K562 (cell line): Measurements from ENCODE around the gene EME1.

Source experiments
- CHD2 ChIP-seq: IDR thresholded peaks from 2 replicates; pipeline ENCODE4 v1.6.1; 2011; ENCODE audit warnings: low read depth, low read length
- NR2C1 ChIP-seq, 2 experiments: fragments of 450-650 bp; IDR thresholded peaks; 2 replicates each; pipeline ENCODE4 v1.6.1; 2017; ENCODE audit warnings: mild to moderate bottlenecking in 2 of 2, antibody characterized with exemption in 1 of 2, inconsistent platforms in 1 of 2, missing compliant biosample characterization in 1 of 2, missing genetic modification characterization in 1 of 2
- POU5F1 ChIP-seq: fragments of 150-350 bp; IDR thresholded peaks from 2 replicates; pipeline ENCODE4 v1.6.1; 2014; ENCODE audit warnings: borderline replicate concordance, low read length, low read depth, mild to moderate bottlenecking; ENCODE audit not compliant: partially characterized antibody
- SMC3 ChIP-seq: conservative IDR thresholded peaks from 2 replicates; pipeline ENCODE4 v1.6.1; 2011; ENCODE audit warnings: low read depth, low read length, improper control_type of control experiment; ENCODE audit not compliant: insufficient read depth
- TCF7 ChIP-seq: sonication (generic); IDR thresholded peaks from 2 replicates; pipeline ENCODE4 v1.6.1; 2016; ENCODE audit warnings: antibody characterized with exemption, borderline replicate concordance

GRCh38 chr17:50359005-50359699 lies 13.9 kb upstream of the EME1 start:
- TF ChIP-seq SMC3, result no peak
- TF ChIP-seq NR2C1 (IDR thresholded peaks at IDR 0.05), result no peak
- no peak for TF ChIP-seq NR2C1 (tag; IDR thresholded peaks at IDR 0.05)
- no peak for TF ChIP-seq CHD2
- no peak for TF ChIP-seq TCF7
- TF ChIP-seq POU5F1, result no peak
